ENCODE measurements around the gene MOSMO. TPM values are rescaled to one million over a fixed set of nuclear protein-coding genes. Genes with fewer than 3 reads are reported as not detected.

MOSMO gene
- total and polyA plus RNA-seq, 2 of the 13 experiments (the other 11 are each of a cell fraction or from before 2014, with no cell fraction given): 26.7 to 32.6 TPM

GRCh38 chr16:22013486-22013885, 5.6 kb downstream of the MOSMO start:
- Histone ChIP-seq H3K4me3 (replicated peaks in 1 of 3; ENCODE audit: insufficient read depth in 1 of 3, low read depth in 2 of 3, low read length in 3 of 3) (no peak overlapping the region), H3K27ac (ENCODE audit: extremely low read length, insufficient read depth, low read length) (no peak overlapping the region), H3K4me1 (ENCODE audit: insufficient read depth, low read length) (peaks cover 60% of the 10 kb centered on the region), H3K9ac (ENCODE audit: insufficient read depth, low read depth, low read length) (no peak overlapping the region), H2AFZ (ENCODE audit: low read length) (no peak overlapping the region), H3K36me3 (replicated peaks in 1 of 2; ENCODE audit: control insufficient read depth in 1 of 2, insufficient read depth in 2 of 2, low read length in 2 of 2) (no peaks in the 10 kb centered on the region), H3K79me2 (ENCODE audit: insufficient read depth, low read length) (peaks cover 94% of the 10 kb centered on the region), H3K4me2 (ENCODE audit: low read depth, low read length) (no peak overlapping the region), H3K27me3 (ENCODE audit: control insufficient read depth in 1 of 2, insufficient read depth in 2 of 2, low read length in 2 of 2) (no peaks in the 10 kb centered on the region; a peak in 1 of 5 replicates), H4K20me1 (ENCODE audit: insufficient read depth, low read length) (0 out of 2 replicates have a peak, but pooled peaks cover 6% of the 10 kb centered on the region), H3K9me3 (ENCODE audit: low read length) (no peaks in the 10 kb centered on the region)
- intact Hi-C loops (cut with micrococcal nuclease; ENCODE audit: unreplicated experiment) (no loop called here), in situ Hi-C loops (cut with HindIII; ENCODE audit: extremely low pct_ligation_motif_present, low pct_unique_long_range_greater_than_20kb) (no loop called here)
- TF ChIP-seq ZNF30 (CRISPR knock-in tag; IDR thresholded peaks at IDR 0.05) (no peak), BATF2 (CRISPR knock-in tag; IDR thresholded peaks at IDR 0.05) (no peak), ZBTB43 (CRISPR knock-in tag; conservative IDR thresholded peaks at IDR 0.05) (no peak), SOX6 (IDR thresholded peaks at IDR 0.05) (no peak), SOX6 (CRISPR knock-in tag; IDR thresholded peaks at IDR 0.05) (no peak), KLF12 (CRISPR knock-in tag; IDR thresholded peaks at IDR 0.05; ENCODE audit: borderline replicate concordance) (no peak), ISX (CRISPR knock-in tag; conservative IDR thresholded peaks at IDR 0.05) (no peak), ZBTB42 (CRISPR knock-in tag; IDR thresholded peaks at IDR 0.05) (no peak), CEBPG (CRISPR knock-in tag; IDR thresholded peaks at IDR 0.05) (no peak), ZNF563 (CRISPR knock-in tag; IDR thresholded peaks at IDR 0.05) (no peak), LCORL (IDR thresholded peaks at IDR 0.05) (no peak), LCORL (CRISPR knock-in tag; IDR thresholded peaks at IDR 0.05) (no peak)
- POLR2A ChIA-PET: no interaction called here
- ATAC-seq: no peak
- BruUV-seq (replicated peaks): no TSS peak
- no peak for DNase-seq (ENCODE audit: low spot score)
- CTCF ChIA-PET (ENCODE audit: low intra/inter-chr PET ratio, low total read pairs): no interaction called here
- no peak for FAIRE-seq
- 95% methylated on average over 4 of the region's 4 CpGs for WGBS (ENCODE audit: low lambda C conversion rate)

All from HepG2 (cell line).